GM18909 (cell line): ENCODE data around the gene H2BW1.
"Not testable (repeated sequence)": the region's sequence is repeated elsewhere in the genome, so short reads cannot be mapped to it uniquely, and the experiment has no call there.

Experiments used
- ATAC-seq: cut with Tn5 transposase; IDR thresholded peaks from one replicate; pipeline ENCODE4 v1.9.1; 2021; ENCODE audit warnings: mild to moderate bottlenecking; ENCODE audit not compliant: unreplicated experiment, poor library complexity

The H2BW1 gene, protein sequence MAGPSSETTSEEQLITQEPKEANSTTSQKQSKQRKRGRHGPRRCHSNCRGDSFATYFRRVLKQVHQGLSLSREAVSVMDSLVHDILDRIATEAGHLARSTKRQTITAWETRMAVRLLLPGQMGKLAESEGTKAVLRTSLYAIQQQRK

DNA sequence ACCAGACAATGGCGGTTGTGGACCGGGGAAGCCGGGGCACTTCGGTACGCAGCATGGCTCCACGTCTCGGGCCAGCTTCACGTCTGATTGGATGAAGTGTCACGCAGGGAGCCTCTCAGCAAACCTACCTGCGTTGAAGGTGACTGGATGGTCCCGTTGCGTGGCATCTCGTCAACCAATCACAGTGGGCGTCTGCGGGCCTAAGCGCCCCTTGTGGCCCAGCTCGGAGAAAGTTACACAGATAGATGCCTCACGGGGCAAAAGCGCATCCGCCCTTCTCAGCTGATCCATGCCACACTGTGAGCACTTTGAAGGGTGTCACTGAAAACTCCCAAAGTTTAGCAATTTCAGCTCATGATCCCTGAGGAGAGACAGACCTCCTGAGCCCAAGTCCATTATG, at the start of gene H2BW1:
Gene H2BW1, minus strand, starts transcription at position 103 of the 400 bp plus-strand sequence. CDS start 132 bp downstream, outside the sequence.
- no peak for ATAC-seq

DNA sequence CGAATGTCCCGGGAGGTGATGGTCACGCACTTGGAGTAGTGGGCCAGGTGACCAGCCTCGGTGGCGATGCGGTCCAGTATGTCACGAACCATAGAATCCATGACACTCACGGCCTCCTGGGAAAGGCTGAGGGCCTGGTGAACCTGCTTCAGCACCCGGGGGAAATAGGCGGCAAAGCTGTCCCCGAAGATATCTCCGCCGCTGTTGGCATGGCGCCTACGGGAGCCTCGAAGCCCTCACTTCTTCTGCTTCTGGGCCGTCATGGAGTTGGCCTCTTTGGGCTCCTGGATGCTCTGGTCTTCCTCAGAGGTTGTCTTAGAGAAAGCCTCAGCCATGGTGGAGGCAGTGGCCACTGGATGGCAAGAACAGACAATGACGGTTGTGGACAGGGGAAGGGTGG, 49.1 kb upstream of the H2BW1 start:
- ATAC-seq: not testable (repeated sequence)

DNA sequence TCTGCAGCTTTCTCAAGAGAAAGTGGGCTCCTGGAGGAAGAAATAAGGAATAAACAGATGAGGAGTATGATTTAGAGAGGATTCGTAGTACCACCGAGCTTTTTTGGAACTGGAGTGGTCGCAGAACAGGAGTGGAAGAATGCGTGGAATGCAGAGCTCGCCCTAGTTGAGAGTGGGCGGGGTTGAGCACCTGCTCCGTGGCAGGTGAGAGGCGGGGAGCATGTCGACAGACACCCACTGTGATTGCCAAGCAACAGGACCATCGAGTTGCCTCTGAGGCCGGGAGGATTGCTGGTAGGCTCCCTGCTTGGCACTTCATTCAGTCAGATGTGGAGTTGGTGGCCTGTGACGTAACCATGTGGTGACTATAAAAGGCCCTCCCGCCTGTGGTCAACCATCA, 41.4 kb upstream of the H2BW1 start:
- not testable (repeated sequence) for ATAC-seq

DNA sequence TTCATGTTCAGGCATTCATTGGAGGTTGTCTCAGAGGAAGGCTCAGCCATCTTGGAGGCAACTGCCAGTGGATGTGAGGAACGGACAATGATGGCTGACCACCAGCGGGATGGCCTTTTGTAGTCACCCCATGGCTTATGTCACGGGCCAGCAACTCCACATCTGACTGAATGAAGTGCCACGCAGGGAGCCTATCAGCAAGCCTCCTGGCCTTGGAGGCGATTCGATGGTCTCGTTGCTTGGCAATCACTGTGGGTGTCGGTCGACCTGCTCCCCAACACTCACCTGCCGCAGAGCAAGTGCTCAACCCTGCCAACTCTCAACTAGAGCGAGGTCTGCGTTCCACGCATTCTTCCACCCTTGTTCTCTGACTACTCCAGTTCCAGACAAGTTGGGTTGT, 33.7 kb upstream of the H2BW1 start:
- ATAC-seq: no peak

- ATAC-seq: no peak
Observed at GRCh38 chrX:104045642-104046041, 32.1 kb upstream of the H2BW1 start.

- no peak for ATAC-seq
Observed at GRCh38 chrX:104041003-104041402, 27.5 kb upstream of the H2BW1 start.

- ATAC-seq: no peak
Observed at GRCh38 chrX:104039689-104040505, 26.4 kb upstream of the H2BW1 start, which contains the start of gene H2BW2. TSS of gene H2BW2 (plus strand) at chrX:104039956. CDS start at chrX:104039995, 39 bp downstream.

GRCh38 chrX:104018126-104018525, 4.6 kb upstream of the H2BW1 start:
- ATAC-seq: no peak

- ATAC-seq: not testable (repeated sequence)
Observed at GRCh38 chrX:104015576-104015975, 2.1 kb upstream of the H2BW1 start.

GRCh38 chrX:104013158-104013557, 350 bp downstream of the H2BW1 start:
- ATAC-seq: no peak

DNA sequence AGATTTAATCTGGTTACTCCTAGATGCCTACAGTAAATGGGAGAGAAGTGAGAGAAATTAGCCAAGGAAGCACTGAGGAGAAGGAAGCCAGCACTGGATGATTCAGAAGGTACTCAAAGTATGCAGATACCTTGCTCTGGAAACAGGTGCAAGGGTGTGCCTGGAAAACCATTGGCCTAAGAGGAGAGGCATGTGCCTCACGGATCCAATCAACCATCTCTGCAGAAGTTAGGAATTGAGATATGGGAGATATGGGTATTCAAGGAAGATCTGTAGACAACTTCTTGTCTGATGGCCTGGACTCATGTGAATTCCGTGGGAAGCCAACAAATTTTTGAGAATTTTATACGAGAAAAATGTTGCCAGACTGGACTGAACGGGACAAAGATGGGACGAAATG, 4.7 kb downstream of the H2BW1 start:
- no peak for ATAC-seq

GRCh38 chrX:103999234-103999633, 14.3 kb downstream of the H2BW1 start:
- peak; percentile 84 for ATAC-seq

GRCh38 chrX:103983508-103983907, 30.0 kb downstream of the H2BW1 start:
- not testable (repeated sequence) for ATAC-seq

GRCh38 chrX:103962411-103963278, 50.9 kb downstream of the H2BW1 start, which contains the start of gene TMSB15B:
TSS of gene TMSB15B (plus strand) at chrX:103962627.
- ATAC-seq: peak; percentile 97
